ENCODE results near the gene SMARCA4.

GRCh38 chr19:11044431-11044830 lies 83.6 kb downstream of the SMARCA4 start:
- TF ChIP-seq GATA3 (IDR thresholded peaks at IDR 0.05; ENCODE audit: low read depth, low read length): no peak
- TF ChIP-seq GATA2 (IDR thresholded peaks at IDR 0.05; ENCODE audit: low read depth, low read length): no peak

Data from SH-SY5Y (cell line).